A549 (cell line): ENCODE data around the gene TMEM108. TPM values are rescaled to one million over a fixed set of nuclear protein-coding genes. Genes with fewer than 3 reads are reported as not detected.

ENCODE experiments used
- ATAC-seq, 2 experiments: fragments of 200-7000 bp in 1 of 2; fragments of >200 bp in 1 of 2; cut with Nextera tagmentation in 1 of 2; cut with Tn5 transposase in 1 of 2; 3 replicates each; pipeline versions ENCODE4 v1.8.0 to v1.9.1; 2018 to 2020; ENCODE audit warnings: mild to moderate bottlenecking in 1 of 2, moderate library complexity in 1 of 2
- CTCF ChIA-PET: fragments of 300-600 bp; sonication (Branson Sonifier 250); formaldehyde crosslinking; extraction: SDS; loops from one replicate; lab custom pipeline; 2021; ENCODE audit warnings: antibody characterized with exemption, inconsistent platforms; lab: Yijun Ruan, JAX
- POLR2A ChIA-PET: fragments of 350-600 bp; formaldehyde crosslinking; extraction: SDS; loops from one replicate; lab custom pipeline; 2021; ENCODE audit warnings: antibody characterized with exemption, inconsistent platforms; lab: Yijun Ruan, JAX
- DNase-seq, 2 experiments: peaks; one replicate each; pipeline versions ENCODE4 v3.0.0 to v3.0.0-alpha.2; 2011 to 2016; ENCODE audit warnings: low read depth in 1 of 2, low spot score in 1 of 2
- FAIRE-seq: peaks from 2 replicates; lab custom pipeline; 2011; peaks lifted over from hg19 to GRCh38; lab: Jason Lieb, UNC
- H3K27ac ChIP-seq, 2 experiments: fragments of >200 bp; sonication (Bioruptor Twin); formaldehyde crosslinking; 3 replicates each; pipeline ENCODE4 v1.5.1; 2016 to 2017
- H3K4me1 ChIP-seq: fragments of >200 bp; sonication (Bioruptor Twin); formaldehyde crosslinking; 3 replicates; pipeline ENCODE4 v1.6.1; 2016
- H3K4me2 ChIP-seq: fragments of >200 bp; sonication (Bioruptor Twin); formaldehyde crosslinking; 3 replicates; pipeline ENCODE4 v1.6.1; 2016
- H3K4me3 ChIP-seq: fragments of >200 bp; sonication (Bioruptor Twin); formaldehyde crosslinking; 3 replicates; pipeline ENCODE4 v1.5.1; 2016
- H3K9me3 ChIP-seq: fragments of >200 bp; sonication (Bioruptor Twin); formaldehyde crosslinking; 3 replicates; pipeline ENCODE4 v1.6.1; 2016
- CBX2 ChIP-seq: fragments of 200-600 bp; sonication (generic); IDR thresholded peaks from 2 replicates; pipeline ENCODE4 v1.6.1; 2016; ENCODE audit warnings: low read depth, mild to moderate bottlenecking, borderline replicate concordance
- EHF ChIP-seq: fragments of 250-450 bp; sonication (Bioruptor Pico); IDR thresholded peaks from 2 replicates; pipeline ENCODE4 v1.5.0; 2020; ENCODE audit warnings: mild to moderate bottlenecking
- EHMT2 ChIP-seq: fragments of 200-600 bp; sonication (generic); IDR thresholded peaks from 2 replicates; pipeline ENCODE4 v1.6.1; 2016; ENCODE audit warnings: antibody characterized with exemption, low read depth, mild to moderate bottlenecking, moderate library complexity
- FOSB ChIP-seq: fragments of 250-450 bp; sonication (Bioruptor Pico); IDR thresholded peaks from 2 replicates; pipeline ENCODE4 v1.5.0; 2020; ENCODE audit warnings: mild to moderate bottlenecking, moderate library complexity
- FOSL2 ChIP-seq, 2 experiments: fragments of 450-650 bp in 1 of 2; fragments of >200 bp in 1 of 2; sonication (Bioruptor Twin) in 1 of 2; formaldehyde crosslinking; IDR thresholded peaks; 2 replicates each; pipeline versions ENCODE4 v1.5.0 to v1.6.1; 2016 to 2020; ENCODE audit warnings: mild to moderate bottlenecking in 1 of 2, moderate library complexity in 1 of 2
- GATA3 ChIP-seq: IDR thresholded peaks from 2 replicates; pipeline ENCODE4 v1.6.1; 2012; ENCODE audit warnings: borderline replicate concordance
- HDAC2 ChIP-seq: fragments of 200-600 bp; sonication (generic); IDR thresholded peaks from 2 replicates; pipeline ENCODE4 v1.6.1; 2016
- HOXA7 ChIP-seq: fragments of 250-450 bp; sonication (Bioruptor Pico); IDR thresholded peaks from 2 replicates; pipeline ENCODE4 v1.5.0; 2020; ENCODE audit warnings: mild to moderate bottlenecking, moderate library complexity
- HOXB13 ChIP-seq: fragments of 250-450 bp; sonication (Bioruptor Pico); IDR thresholded peaks from 2 replicates; pipeline ENCODE4 v1.5.0; 2020; ENCODE audit warnings: low read depth, mild to moderate bottlenecking, moderate library complexity
- JUN ChIP-seq, 2 experiments: fragments of >200 bp; sonication (Bioruptor Twin); formaldehyde crosslinking; IDR thresholded peaks; 2 replicates in 1 of 2; 3 replicates in 1 of 2; pipeline ENCODE4 v1.6.1; 2016 to 2017
- NR3C1 ChIP-seq: fragments of >200 bp; sonication (Bioruptor Twin); formaldehyde crosslinking; IDR thresholded peaks from 3 replicates; pipeline ENCODE4 v1.6.1; 2017
- POLR2A ChIP-seq: IDR thresholded peaks from 2 replicates; pipeline ENCODE4 v1.6.1; 2012; ENCODE audit warnings: mild to moderate bottlenecking, low read length
- RAD21 ChIP-seq, 2 experiments: fragments of >200 bp in 1 of 2; sonication (Bioruptor Twin) in 1 of 2; formaldehyde crosslinking in 1 of 2; IDR thresholded peaks in 1 of 2; conservative IDR thresholded peaks in 1 of 2; 2 replicates in 1 of 2; 3 replicates in 1 of 2; pipeline ENCODE4 v1.6.1; 2012 to 2018; ENCODE audit warnings: inconsistent platforms in 1 of 2
- RFX5 ChIP-seq: fragments of 450-650 bp; IDR thresholded peaks from 2 replicates; pipeline ENCODE4 v1.7.1; 2014; ENCODE audit warnings: antibody characterized with exemption, mild to moderate bottlenecking, moderate library complexity
- SMC3 ChIP-seq: fragments of >200 bp; sonication (Bioruptor Twin); formaldehyde crosslinking; IDR thresholded peaks from 3 replicates; pipeline ENCODE4 v1.6.1; 2018; ENCODE audit warnings: inconsistent platforms
- TFCP2L1 ChIP-seq: fragments of 250-450 bp; sonication (Bioruptor Pico); IDR thresholded peaks from 2 replicates; pipeline ENCODE4 v1.5.0; 2021; ENCODE audit warnings: mild to moderate bottlenecking
- WGBS: methylation state at CpG from one replicate; pipeline ENCODE4 v1.1.6; 2017; ENCODE audit errors: missing lambda C conversion rate; 5-methylcytosine and 5-hydroxymethylcytosine counted together
- polyA plus RNA-seq, 4 experiments: library from polyadenylated mRNA; depleted of rRNA in 3 of 4; stranded (reverse); fragments of >200 nt; fragmentation: RNase III in 1 of 4; extraction: RNeasy Plus Mini Kit Qiagen cat#74134 plus additional on column Dnase treatment in 1 of 4; gene quantifications; 2 replicates in 3 of 4; 3 replicates in 1 of 4; pipeline ENCODE4 v1.2.3, GENCODE V29; 2011 to 2017
- TF ChIP-seq, protein P1 (sequence below): IDR thresholded peaks from 2 replicates; pipeline ENCODE4 v1.6.1; 2012
- TF ChIP-seq, protein P2 (sequence below): fragments of 250-450 bp; sonication (Bioruptor Pico); IDR thresholded peaks from 2 replicates; pipeline ENCODE4 v1.5.0; 2021; ENCODE audit warnings: mild to moderate bottlenecking, moderate library complexity, borderline replicate concordance
- TF ChIP-seq, protein P3 (sequence below): fragments of >200 bp; sonication (Bioruptor Twin); formaldehyde crosslinking; IDR thresholded peaks from 2 replicates; pipeline ENCODE4 v1.6.1; 2016
- TF ChIP-seq, protein P4 (sequence below): fragments of >200 bp; sonication (Bioruptor Twin); formaldehyde crosslinking; IDR thresholded peaks from 3 replicates; pipeline ENCODE4 v1.6.1; 2016
- TF ChIP-seq, protein P5 (sequence below): fragments of 450-650 bp; IDR thresholded peaks from 2 replicates; pipeline ENCODE4 v1.6.1; 2014; ENCODE audit warnings: antibody characterized with exemption
- TF ChIP-seq, protein P6 (sequence below): fragments of >200 bp; sonication (Bioruptor Twin); formaldehyde crosslinking; IDR thresholded peaks from 3 replicates; pipeline ENCODE4 v1.5.1; 2016

Gene TMEM108
- polyA plus RNA-seq, 2 of the 4 experiments (the other 2 are of a cell fraction): not detected

DNA sequence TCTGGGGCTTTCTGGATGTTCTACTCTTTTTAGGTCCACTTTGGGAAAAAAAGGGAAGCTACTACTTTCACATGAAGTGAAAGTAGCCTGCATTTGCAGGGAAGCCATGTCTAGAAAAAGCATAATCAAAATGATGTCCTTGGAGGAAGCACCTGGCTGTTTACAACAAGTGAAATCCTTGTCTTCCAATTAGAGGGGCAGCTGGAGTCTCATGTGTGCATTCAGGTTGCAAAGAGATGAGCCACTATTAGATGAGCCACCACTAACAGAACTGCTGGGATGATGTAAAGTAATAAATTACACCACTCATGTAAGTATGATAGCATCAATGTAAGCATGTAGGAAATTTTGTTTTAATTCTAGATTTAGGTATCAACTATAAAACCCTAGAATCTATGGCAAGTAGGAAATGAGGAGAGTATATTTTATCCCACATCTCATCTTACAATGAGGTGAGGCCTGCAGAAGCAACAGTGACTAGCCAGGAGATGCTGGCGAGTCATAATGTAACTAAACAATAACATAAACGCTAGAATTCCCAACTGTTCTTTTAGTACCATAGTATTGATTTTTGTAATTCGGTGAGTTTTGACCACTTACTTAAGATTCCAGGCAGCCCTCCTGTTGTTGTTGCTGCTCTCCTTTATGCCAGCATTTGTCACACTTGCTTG, 75.9 kb downstream of the TMEM108 start:
- no peak overlapping the region for H3K4me3 ChIP-seq
- ChIA-PET POLR2A (no interaction called here), CTCF (no interaction called here)
- WGBS: 11% methylated on average over 3 of the region's 3 CpGs
- no peaks in the 10 kb centered on the region for H3K4me1 ChIP-seq
- DNase-seq (no peak), FAIRE-seq (no peak), ATAC-seq (no peak)
- no peaks in the 10 kb centered on the region for H3K9me3 ChIP-seq
- H3K27ac ChIP-seq: no peak overlapping the region
- TF ChIP-seq GATA3 (no peak), HDAC2 (no peak), JUN (IDR thresholded peaks at IDR 0.05) (no peak), FOSB (CRISPR knock-in tag) (no peak), RFX5 (no peak), RAD21 (conservative IDR thresholded peaks at IDR 0.05 in 1 of 2, IDR thresholded peaks at IDR 0.05 in 1 of 2) (no peak), NR3C1 (no peak), EHMT2 (no peak)
- TF ChIP-seq, protein P1, sequence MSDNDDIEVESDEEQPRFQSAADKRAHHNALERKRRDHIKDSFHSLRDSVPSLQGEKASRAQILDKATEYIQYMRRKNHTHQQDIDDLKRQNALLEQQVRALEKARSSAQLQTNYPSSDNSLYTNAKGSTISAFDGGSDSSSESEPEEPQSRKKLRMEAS: no peak
- TF ChIP-seq, protein P2, sequence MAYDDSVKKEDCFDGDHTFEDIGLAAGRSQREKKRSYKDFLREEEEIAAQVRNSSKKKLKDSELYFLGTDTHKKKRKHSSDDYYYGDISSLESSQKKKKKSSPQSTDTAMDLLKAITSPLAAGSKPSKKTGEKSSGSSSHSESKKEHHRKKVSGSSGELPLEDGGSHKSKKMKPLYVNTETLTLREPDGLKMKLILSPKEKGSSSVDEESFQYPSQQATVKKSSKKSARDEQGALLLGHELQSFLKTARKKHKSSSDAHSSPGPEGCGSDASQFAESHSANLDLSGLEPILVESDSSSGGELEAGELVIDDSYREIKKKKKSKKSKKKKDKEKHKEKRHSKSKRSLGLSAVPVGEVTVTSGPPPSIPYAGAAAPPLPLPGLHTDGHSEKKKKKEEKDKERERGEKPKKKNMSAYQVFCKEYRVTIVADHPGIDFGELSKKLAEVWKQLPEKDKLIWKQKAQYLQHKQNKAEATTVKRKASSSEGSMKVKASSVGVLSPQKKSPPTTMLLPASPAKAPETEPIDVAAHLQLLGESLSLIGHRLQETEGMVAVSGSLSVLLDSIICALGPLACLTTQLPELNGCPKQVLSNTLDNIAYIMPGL (CRISPR knock-in tag): no peak
- TF ChIP-seq, protein P3, sequence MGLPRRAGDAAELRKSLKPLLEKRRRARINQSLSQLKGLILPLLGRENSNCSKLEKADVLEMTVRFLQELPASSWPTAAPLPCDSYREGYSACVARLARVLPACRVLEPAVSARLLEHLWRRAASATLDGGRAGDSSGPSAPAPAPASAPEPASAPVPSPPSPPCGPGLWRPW: no peak
- no peak overlapping the region for H3K4me2 ChIP-seq

DNA sequence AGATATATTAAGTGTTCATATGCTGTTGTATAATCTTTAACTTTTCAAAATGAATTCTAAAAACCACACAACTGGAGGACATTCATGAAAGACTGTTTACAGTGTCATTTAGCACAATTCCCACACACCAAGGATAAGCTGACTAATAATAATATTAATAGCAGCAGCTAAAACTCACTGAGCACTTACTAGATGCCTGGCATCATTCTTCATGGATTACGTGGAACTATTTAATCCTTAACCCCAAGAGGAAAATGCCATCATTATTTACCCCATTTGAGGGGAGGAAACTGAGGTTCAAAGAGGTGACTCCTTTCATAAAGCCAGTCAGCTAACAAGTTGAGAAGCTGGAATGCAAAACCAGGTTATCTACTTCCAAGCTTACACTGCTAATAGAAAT, 77.0 kb downstream of the TMEM108 start:
- TF ChIP-seq SMC3 (no peak), FOSL2 (IDR thresholded peaks at IDR 0.05) (no peak), FOSL2 (CRISPR knock-in tag; IDR thresholded peaks at IDR 0.05) (no peak), EHF (no peak), HOXA7 (CRISPR knock-in tag) (no peak), HOXB13 (CRISPR knock-in tag) (no peak), CBX2 (no peak), RAD21 (conservative IDR thresholded peaks at IDR 0.05 in 1 of 2, IDR thresholded peaks at IDR 0.05 in 1 of 2) (no peak), TFCP2L1 (no peak), POLR2A (no peak)
- TF ChIP-seq, protein P1: no peak
- TF ChIP-seq, protein P4, sequence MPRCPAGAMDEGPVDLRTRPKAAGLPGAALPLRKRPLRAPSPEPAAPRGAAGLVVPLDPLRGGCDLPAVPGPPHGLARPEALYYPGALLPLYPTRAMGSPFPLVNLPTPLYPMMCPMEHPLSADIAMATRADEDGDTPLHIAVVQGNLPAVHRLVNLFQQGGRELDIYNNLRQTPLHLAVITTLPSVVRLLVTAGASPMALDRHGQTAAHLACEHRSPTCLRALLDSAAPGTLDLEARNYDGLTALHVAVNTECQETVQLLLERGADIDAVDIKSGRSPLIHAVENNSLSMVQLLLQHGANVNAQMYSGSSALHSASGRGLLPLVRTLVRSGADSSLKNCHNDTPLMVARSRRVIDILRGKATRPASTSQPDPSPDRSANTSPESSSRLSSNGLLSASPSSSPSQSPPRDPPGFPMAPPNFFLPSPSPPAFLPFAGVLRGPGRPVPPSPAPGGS: no peak
- TF ChIP-seq, protein P5, sequence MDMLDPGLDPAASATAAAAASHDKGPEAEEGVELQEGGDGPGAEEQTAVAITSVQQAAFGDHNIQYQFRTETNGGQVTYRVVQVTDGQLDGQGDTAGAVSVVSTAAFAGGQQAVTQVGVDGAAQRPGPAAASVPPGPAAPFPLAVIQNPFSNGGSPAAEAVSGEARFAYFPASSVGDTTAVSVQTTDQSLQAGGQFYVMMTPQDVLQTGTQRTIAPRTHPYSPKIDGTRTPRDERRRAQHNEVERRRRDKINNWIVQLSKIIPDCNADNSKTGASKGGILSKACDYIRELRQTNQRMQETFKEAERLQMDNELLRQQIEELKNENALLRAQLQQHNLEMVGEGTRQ: no peak
- TF ChIP-seq, protein P6, sequence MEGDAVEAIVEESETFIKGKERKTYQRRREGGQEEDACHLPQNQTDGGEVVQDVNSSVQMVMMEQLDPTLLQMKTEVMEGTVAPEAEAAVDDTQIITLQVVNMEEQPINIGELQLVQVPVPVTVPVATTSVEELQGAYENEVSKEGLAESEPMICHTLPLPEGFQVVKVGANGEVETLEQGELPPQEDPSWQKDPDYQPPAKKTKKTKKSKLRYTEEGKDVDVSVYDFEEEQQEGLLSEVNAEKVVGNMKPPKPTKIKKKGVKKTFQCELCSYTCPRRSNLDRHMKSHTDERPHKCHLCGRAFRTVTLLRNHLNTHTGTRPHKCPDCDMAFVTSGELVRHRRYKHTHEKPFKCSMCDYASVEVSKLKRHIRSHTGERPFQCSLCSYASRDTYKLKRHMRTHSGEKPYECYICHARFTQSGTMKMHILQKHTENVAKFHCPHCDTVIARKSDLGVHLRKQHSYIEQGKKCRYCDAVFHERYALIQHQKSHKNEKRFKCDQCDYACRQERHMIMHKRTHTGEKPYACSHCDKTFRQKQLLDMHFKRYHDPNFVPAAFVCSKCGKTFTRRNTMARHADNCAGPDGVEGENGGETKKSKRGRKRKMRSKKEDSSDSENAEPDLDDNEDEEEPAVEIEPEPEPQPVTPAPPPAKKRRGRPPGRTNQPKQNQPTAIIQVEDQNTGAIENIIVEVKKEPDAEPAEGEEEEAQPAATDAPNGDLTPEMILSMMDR: no peak
- TF ChIP-seq, all 56 proteins: peak for 0
- ChIA-PET CTCF (no interaction called here), POLR2A (no interaction called here)
- 6% methylated on average over 1 of the region's 1 CpG for WGBS
- no peaks in the 10 kb centered on the region for H3K9me3 ChIP-seq
- no peak overlapping the region for H3K4me2 ChIP-seq
- FAIRE-seq: no peak
- no peak for ATAC-seq
- H3K4me1 ChIP-seq: no peaks in the 10 kb centered on the region
- H3K4me3 ChIP-seq: no peak overlapping the region
- no peak overlapping the region for H3K27ac ChIP-seq
- DNase-seq: no peak
